PC-9 (cell line): Measurements from ENCODE around the gene MYPN.

Experiments used
- CTCF ChIP-seq: fragments of 200-600 bp; sonication (generic); conservative IDR thresholded peaks from 2 replicates; pipeline ENCODE4 v1.6.1; 2017; ENCODE audit warnings: mixed run types, antibody characterized with exemption, mild to moderate bottlenecking, moderate library complexity
- EZH2 ChIP-seq: fragments of 200-600 bp; sonication (generic); IDR thresholded peaks from 2 replicates; pipeline ENCODE4 v1.8.0; 2017; ENCODE audit warnings: antibody characterized with exemption, low read depth

- TF ChIP-seq CTCF, result no peak
- no peak for TF ChIP-seq EZH2
These were observed 35.7 kb upstream of the MYPN start for GRCh38 chr10:68073631-68074030.
